ENCODE measurements around the gene PALD1. TPM values are rescaled to one million over a fixed set of nuclear protein-coding genes. Genes with fewer than 3 reads are reported as not detected.
"Not testable (repeated sequence)": the region's sequence is repeated elsewhere in the genome, so short reads cannot be mapped to it uniquely, and the experiment has no call there.

The PALD1 gene
- total RNA-seq, 4 donors from 2014 or later = 1.4 to 5.2 (median 4.0) TPM

- intact Hi-C loops (cut with DNase I; ENCODE audit: low total_unique reads) (no loop called here), in situ Hi-C loops (cut with MboI; ENCODE audit: low pct_ligation_motif_present in 1 of 4, low pct_unique_long_range_greater_than_20kb in 1 of 4, low sequenced_read_pairs in 3 of 4) (no loop called here)
- Histone ChIP-seq H3K9me3 (no peaks in the 10 kb centered on the region), H3K27ac (peak overlapping the region in 1 of 4 donors; percentile 1), H3K27me3 (no peaks in the 10 kb centered on the region), H3K36me3 (no peaks in the 10 kb centered on the region), H3K4me1 (no peaks in the 10 kb centered on the region), H3K4me3 (no peak overlapping the region)
- 72% methylated on average over 7 of the region's 7 CpGs; no CpG with 5 or more reads in 1 of the 2 donors for WGBS, 2 donors (ENCODE audit: low coverage in 1 of 2)
- no peak for TF ChIP-seq EP300 (IDR thresholded peaks at IDR 0.05; ENCODE audit: low read depth)
- no peak for DNase-seq
These were observed 124.9 kb downstream of the PALD1 start for GRCh38 chr10:70603449-70603801.

DNA sequence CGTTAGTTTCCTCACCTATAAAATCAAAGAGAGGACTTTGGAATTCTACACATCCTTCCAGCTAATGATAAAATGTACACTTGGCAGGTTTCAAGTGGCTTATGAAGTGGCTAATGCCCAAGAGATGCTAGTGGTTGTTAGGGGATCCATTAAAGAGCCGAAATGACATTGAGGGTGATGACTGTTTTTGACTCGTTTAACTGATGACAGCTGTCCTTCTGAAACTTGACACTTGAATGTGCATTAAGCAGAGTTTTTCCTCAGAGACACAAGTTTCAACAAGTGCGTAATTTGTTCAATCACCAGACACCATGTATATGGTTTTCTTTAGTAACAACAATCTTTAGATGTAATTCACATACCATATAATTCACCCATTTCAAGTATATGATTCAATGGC is 125.5 kb downstream of the PALD1 start:
- Histone ChIP-seq H3K27ac (no peak overlapping the region), H3K27me3 (no peaks in the 10 kb centered on the region), H3K4me3 (no peak overlapping the region), H3K4me1 (no peaks in the 10 kb centered on the region), H3K9me3 (no peaks in the 10 kb centered on the region), H3K36me3 (no peaks in the 10 kb centered on the region)
- in situ Hi-C loops (cut with MboI; ENCODE audit: low pct_ligation_motif_present in 1 of 4, low pct_unique_long_range_greater_than_20kb in 1 of 4, low sequenced_read_pairs in 3 of 4) = no loop called here
- DNase-seq = no peak
- 73 to 100% methylated on average over 1 to 4 of the region's 4 CpGs for WGBS, 2 donors (ENCODE audit: low coverage in 1 of 2)
- TF ChIP-seq POLR2AphosphoS5 (IDR thresholded peaks at IDR 0.05) = no peak
- no peak for TF ChIP-seq POLR2A (IDR thresholded peaks at IDR 0.05)
- TF ChIP-seq CTCF (IDR thresholded peaks at IDR 0.05) = no peak
- no peak for TF ChIP-seq EP300 (IDR thresholded peaks at IDR 0.05; ENCODE audit: low read depth)
- intact Hi-C loops (cut with DNase I; ENCODE audit: low total_unique reads) = no loop called here

- H3K36me3 ChIP-seq = no peaks in the 10 kb centered on the region
- no peaks in the 10 kb centered on the region for H3K9me3 ChIP-seq
- no peaks in the 10 kb centered on the region for H3K27me3 ChIP-seq
- H3K4me1 ChIP-seq = no peaks in the 10 kb centered on the region
- H3K4me3 ChIP-seq = no peak overlapping the region
- TF ChIP-seq CTCF (IDR thresholded peaks at IDR 0.05) (no peak), POLR2AphosphoS5 (IDR thresholded peaks at IDR 0.05) (no peak), EP300 (IDR thresholded peaks at IDR 0.05; ENCODE audit: low read depth) (no peak), POLR2A (IDR thresholded peaks at IDR 0.05) (no peak)
- in situ Hi-C loops (cut with MboI; ENCODE audit: low pct_ligation_motif_present in 1 of 4, low pct_unique_long_range_greater_than_20kb in 1 of 4, low sequenced_read_pairs in 3 of 4) = no loop called here
- intact Hi-C loops (cut with DNase I; ENCODE audit: low total_unique reads) = no loop called here
- no peak overlapping the region for H3K27ac ChIP-seq
- DNase-seq = no peak
- 56 to 67% methylated on average over 2 of the region's 2 CpGs for WGBS, 2 donors (ENCODE audit: low coverage in 1 of 2)
These were observed 126.6 kb downstream of the PALD1 start for GRCh38 chr10:70605161-70605560.

DNA sequence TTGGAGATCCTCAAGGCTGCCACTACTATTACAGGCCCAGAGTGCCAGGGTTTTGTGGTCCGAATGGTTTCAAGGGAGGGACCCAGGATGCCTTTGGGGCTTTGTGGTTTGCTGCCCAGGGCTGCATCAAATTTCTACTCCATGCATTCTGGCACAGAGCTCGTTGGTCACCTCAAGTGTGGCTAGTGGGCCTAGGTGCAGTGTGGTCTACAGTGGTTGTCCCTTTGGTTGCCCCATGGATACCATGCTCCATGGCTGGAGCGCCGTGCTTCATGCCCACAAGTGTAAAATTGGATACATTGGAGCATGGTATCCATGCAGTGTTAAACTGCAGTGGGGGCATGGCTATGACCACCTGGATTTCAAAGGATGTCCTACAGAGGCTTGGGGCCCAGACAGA is 129.4 kb downstream of the PALD1 start:
- Histone ChIP-seq H3K27ac (no peak overlapping the region), H3K9me3 (no peaks in the 10 kb centered on the region), H3K4me3 (no peak overlapping the region), H3K36me3 (no peaks in the 10 kb centered on the region), H3K27me3 (no peaks in the 10 kb centered on the region), H3K4me1 (no peaks in the 10 kb centered on the region)
- DNase-seq = no peak
- TF ChIP-seq EP300 (IDR thresholded peaks at IDR 0.05; ENCODE audit: low read depth) (no peak), POLR2AphosphoS5 (IDR thresholded peaks at IDR 0.05) (no peak), POLR2A (IDR thresholded peaks at IDR 0.05) (no peak), CTCF (IDR thresholded peaks at IDR 0.05) (no peak)
- intact Hi-C loops (cut with DNase I; ENCODE audit: low total_unique reads) = no loop called here
- in situ Hi-C loops (cut with MboI; ENCODE audit: low pct_ligation_motif_present in 1 of 4, low pct_unique_long_range_greater_than_20kb in 1 of 4, low sequenced_read_pairs in 3 of 4) = no loop called here
- 60 to 93% methylated on average over 1 to 4 of the region's 4 CpGs for WGBS, 2 donors (ENCODE audit: low coverage in 1 of 2)

- TF ChIP-seq EP300 (IDR thresholded peaks at IDR 0.05; ENCODE audit: low read depth) (no peak), POLR2A (IDR thresholded peaks at IDR 0.05) (no peak), CTCF (IDR thresholded peaks at IDR 0.05) (no peak)
- Histone ChIP-seq H3K4me1 (peaks cover 0 to 2% (median 0%) of the 10 kb centered on the region in 4 donors), H3K27ac (no peak overlapping the region), H3K4me3 (no peak overlapping the region), H3K9me3 (no peaks in the 10 kb centered on the region), H3K27me3 (peaks cover 10% of the 10 kb centered on the region), H3K36me3 (no peaks in the 10 kb centered on the region)
- intact Hi-C loops (cut with DNase I; ENCODE audit: low total_unique reads) (no loop called here), in situ Hi-C loops (cut with MboI; ENCODE audit: low pct_ligation_motif_present in 1 of 4, low pct_unique_long_range_greater_than_20kb in 1 of 4, low sequenced_read_pairs in 3 of 4) (no loop called here)
- DNase-seq = no peak
- WGBS, 2 donors (ENCODE audit: low coverage in 1 of 2) = 69 to 74% methylated on average over 2 of the region's 2 CpGs
These were observed 135.4 kb downstream of the PALD1 start for GRCh38 chr10:70613941-70614340.

GRCh38 chr10:70614364-70614763 is 135.8 kb downstream of the PALD1 start:
- intact Hi-C loops (cut with DNase I; ENCODE audit: low total_unique reads); H3K4me3 ChIP-seq; H3K36me3 ChIP-seq; H3K4me1 ChIP-seq; H3K9me3 ChIP-seq; H3K27ac ChIP-seq; in situ Hi-C loops (cut with MboI; ENCODE audit: low pct_ligation_motif_present in 1 of 4, low pct_unique_long_range_greater_than_20kb in 1 of 4, low sequenced_read_pairs in 3 of 4); DNase-seq: not testable (repeated sequence)
- peaks cover 10% of the 10 kb centered on the region for H3K27me3 ChIP-seq
- 92 to 93% methylated on average over 2 to 3 of the region's 3 CpGs for WGBS, 2 donors (ENCODE audit: low coverage in 1 of 2)
